ENCODE measurements around the gene PLPPR2.

DNA sequence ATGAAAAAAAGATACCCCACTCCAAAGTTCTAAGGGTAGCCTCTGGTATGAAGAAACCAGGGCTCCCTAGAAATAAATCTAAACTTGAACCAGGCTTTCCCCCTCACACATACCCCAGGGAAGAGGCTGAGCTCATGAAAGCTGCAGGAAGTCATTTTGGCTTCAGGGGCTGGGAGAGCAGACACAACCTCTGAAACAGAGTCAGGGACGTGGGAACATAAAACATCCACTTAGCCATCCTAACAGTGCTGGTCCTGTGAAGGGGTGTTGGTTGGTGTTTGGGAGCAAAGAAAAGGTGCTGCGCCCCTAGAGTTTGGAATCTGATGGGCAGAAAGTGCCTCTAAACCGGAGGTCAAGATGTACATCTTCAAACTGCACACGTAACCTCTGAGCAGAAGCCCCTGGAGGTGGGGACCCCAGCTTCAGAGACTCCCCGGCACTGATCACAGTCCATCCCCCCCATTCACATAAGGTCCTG lies 31.6 kb upstream of the PLPPR2 start:
- TF ChIP-seq POLR2A (IDR thresholded peaks at IDR 0.05; ENCODE audit: low read depth, low read length) = no peak
- TF ChIP-seq TAF1 (IDR thresholded peaks at IDR 0.05; ENCODE audit: borderline replicate concordance, low read depth, low read length) = no peak

Data from GM12892 (cell line).